Mammary epithelial cell (primary cell): ENCODE data around the gene PSMD14.

Experiments used
- CTCF ChIP-seq, 2 donors: IDR thresholded peaks in 1 of 2; conservative IDR thresholded peaks in 1 of 2; 2 replicates each; pipeline ENCODE4 v1.5.1; 2011 to 2012; ENCODE audit warnings: inconsistent platforms in 2 of 2, low read length in 2 of 2, mild to moderate bottlenecking in 2 of 2, control low read depth in 1 of 2, low read depth in 1 of 2; ENCODE audit not compliant: insufficient read depth in 1 of 2; ENCODE audit errors: extremely low read depth in 1 of 2
- EZH2 ChIP-seq: IDR thresholded peaks from 2 replicates; pipeline ENCODE4 v1.6.1; 2012; ENCODE audit warnings: low read length, inconsistent platforms, borderline replicate concordance

DNA sequence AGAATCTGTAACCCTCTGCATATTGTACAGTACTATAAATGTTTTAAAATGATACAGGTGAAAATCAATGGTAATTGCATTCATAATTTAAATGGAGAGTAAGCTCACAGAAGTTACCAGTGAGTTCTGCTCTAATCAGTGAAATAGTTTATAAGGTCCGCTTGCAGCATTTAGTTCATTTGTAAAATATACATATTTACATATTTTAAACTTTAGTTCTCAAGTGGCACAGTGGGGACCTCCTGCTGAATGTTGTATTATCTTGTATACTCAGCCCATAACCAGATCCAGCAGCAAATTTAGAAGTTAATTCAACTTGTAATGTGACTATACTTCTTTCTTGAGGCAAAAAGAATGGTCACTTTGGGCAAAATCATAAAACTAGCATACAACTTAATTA lies 66.2 kb downstream of the PSMD14 start:
- TF ChIP-seq EZH2 (no peak), CTCF (conservative IDR thresholded peaks at IDR 0.05 in 1 of 2, IDR thresholded peaks at IDR 0.05 in 1 of 2; ENCODE audit: extremely low read depth in 1 of 2, insufficient read depth in 1 of 2, low read depth in 1 of 2, low read length in 2 of 2) (no peak)
